ENCODE results near the gene SENP8. TPM values are rescaled to one million over a fixed set of nuclear protein-coding genes. Genes with fewer than 3 reads are reported as not detected.

Gene SENP8
- total RNA-seq, 1 donor from 2014 or later = 1.5 TPM

Other genes starting within 250 kb of the SENP8 start
- 25.1 and 26.2 TPM in 2 replicates for gene MYO9A, start 253 bp upstream of the SENP8 start, total RNA-seq
- not detected in 2 replicates for gene GRAMD2A, start 79.4 kb downstream of the SENP8 start, total RNA-seq
- 2,347 and 2,391 TPM in 2 replicates for gene PKM, start 112.8 kb downstream of the SENP8 start, total RNA-seq
- gene PARP6, start 154.2 kb downstream of the SENP8 start, total RNA-seq = 65.4 and 73.1 TPM in 2 replicates
- 0.16 and 0.30 TPM in 2 replicates for gene CELF6, start 201.8 kb downstream of the SENP8 start, total RNA-seq